ENCODE data around the gene GAK.

- TF ChIP-seq EZH2 (IDR thresholded peaks at IDR 0.05; ENCODE audit: low read length, unreplicated experiment) (no peak), CTCF (conservative IDR thresholded peaks at IDR 0.05; ENCODE audit: low read depth, low read length) (no peak)
These were observed 46.8 kb downstream of the GAK start for GRCh38 chr4:885353-885752.
